ENCODE data around the gene LRFN5.

- TF ChIP-seq CTCF (IDR thresholded peaks at IDR 0.05) (no peak), POLR2AphosphoS5 (IDR thresholded peaks at IDR 0.05) (no peak), POLR2A (IDR thresholded peaks at IDR 0.05) (no peak)
Observed at GRCh38 chr14:41607966-41608663, 1.4 kb downstream of the LRFN5 start.

Measured in prostate gland (tissue), 2 donors.